Heart left ventricle (tissue), 13 donors: ENCODE data around the gene CYB561.

Experiments used
- POLR2A ChIP-seq, 2 donors: fragments of 450-650 bp; IDR thresholded peaks; one replicate each; pipeline ENCODE4 v1.6.1; 2017; ENCODE audit warnings: antibody characterized with exemption in 2 of 2, mild to moderate bottlenecking in 2 of 2, moderate library complexity in 2 of 2
- TF ChIP-seq, protein P1 (sequence below), 12 donors: fragments of 200-600 bp; sonication (generic) in 4 of 12; IDR thresholded peaks; one replicate each; pipeline versions ENCODE4 v1.5.0 to v1.8.0; 2018 to 2022; ENCODE audit warnings: antibody characterized with exemption in 12 of 12, mild to moderate bottlenecking in 5 of 12
- donor health status: ischemic (EF 13 %, LVEDD 7.1; RV severe dilation, severe dysfunction).
- donor health status: DM: no; HTN: yes; CAD: no.
- donor health status: DM: no; HTN: no; CAD: no.
- donor health status: ischemic (EF 25% LVEDD 6.9; RV normal size, moderate dysfunction).
- donor health status: ischemic (EF 25% LVEDD 5.7; RV mildly dilated, moderate dysfunction).
- donor health status: ischemic (EF 35%, LVEDD 5.7; RV mildly dilated, moderate dysfunction).
- donor health status: nonischemic (EF 11% LVEDD 7.7; RV severe dilation, severe dysfunction).
- donor health status: DM: yes; HTN: yes; CAD: no.
- donor health status: PGD.
- donor health status: ischemic (EF 29% LVEDD 5.4; RV normal size, mild dysfunction).
- donor health status: nonischemic (EF 23%, LVEDD 6.1; RV moderate dilation, normal function).

DNA sequence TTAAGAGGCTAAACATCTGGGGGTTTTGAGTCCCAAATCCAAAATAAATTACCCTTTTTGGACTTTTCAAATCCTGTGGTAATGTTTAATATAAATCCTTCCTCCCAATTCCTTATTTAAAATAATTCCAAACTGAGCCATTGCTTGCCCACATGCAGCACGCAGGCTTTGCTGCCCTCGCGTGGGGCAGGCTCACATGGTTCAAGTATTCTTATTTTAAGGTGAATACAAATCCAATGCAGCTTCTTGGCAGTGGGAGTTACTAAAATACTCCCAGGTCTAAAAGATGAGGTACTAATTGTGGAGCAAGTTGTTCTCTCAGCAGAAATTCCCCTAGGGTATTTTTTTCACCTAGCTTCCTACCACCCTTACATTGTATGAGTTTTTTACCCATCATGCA, 33.0 kb downstream of the CYB561 start:
- TF ChIP-seq, protein P1, sequence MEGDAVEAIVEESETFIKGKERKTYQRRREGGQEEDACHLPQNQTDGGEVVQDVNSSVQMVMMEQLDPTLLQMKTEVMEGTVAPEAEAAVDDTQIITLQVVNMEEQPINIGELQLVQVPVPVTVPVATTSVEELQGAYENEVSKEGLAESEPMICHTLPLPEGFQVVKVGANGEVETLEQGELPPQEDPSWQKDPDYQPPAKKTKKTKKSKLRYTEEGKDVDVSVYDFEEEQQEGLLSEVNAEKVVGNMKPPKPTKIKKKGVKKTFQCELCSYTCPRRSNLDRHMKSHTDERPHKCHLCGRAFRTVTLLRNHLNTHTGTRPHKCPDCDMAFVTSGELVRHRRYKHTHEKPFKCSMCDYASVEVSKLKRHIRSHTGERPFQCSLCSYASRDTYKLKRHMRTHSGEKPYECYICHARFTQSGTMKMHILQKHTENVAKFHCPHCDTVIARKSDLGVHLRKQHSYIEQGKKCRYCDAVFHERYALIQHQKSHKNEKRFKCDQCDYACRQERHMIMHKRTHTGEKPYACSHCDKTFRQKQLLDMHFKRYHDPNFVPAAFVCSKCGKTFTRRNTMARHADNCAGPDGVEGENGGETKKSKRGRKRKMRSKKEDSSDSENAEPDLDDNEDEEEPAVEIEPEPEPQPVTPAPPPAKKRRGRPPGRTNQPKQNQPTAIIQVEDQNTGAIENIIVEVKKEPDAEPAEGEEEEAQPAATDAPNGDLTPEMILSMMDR (IDR thresholded peaks at IDR 0.05) = no peak
- TF ChIP-seq POLR2A (IDR thresholded peaks at IDR 0.05) = no peak
